ENCODE measurements around the gene CIDEB. TPM values are rescaled to one million over a fixed set of nuclear protein-coding genes. Genes with fewer than 3 reads are reported as not detected.

CIDEB gene
- total and polyA plus RNA-seq, 2 of the 13 experiments (the other 11 are each of a cell fraction or from before 2014, with no cell fraction given) = 35.8 to 110 TPM

DNA sequence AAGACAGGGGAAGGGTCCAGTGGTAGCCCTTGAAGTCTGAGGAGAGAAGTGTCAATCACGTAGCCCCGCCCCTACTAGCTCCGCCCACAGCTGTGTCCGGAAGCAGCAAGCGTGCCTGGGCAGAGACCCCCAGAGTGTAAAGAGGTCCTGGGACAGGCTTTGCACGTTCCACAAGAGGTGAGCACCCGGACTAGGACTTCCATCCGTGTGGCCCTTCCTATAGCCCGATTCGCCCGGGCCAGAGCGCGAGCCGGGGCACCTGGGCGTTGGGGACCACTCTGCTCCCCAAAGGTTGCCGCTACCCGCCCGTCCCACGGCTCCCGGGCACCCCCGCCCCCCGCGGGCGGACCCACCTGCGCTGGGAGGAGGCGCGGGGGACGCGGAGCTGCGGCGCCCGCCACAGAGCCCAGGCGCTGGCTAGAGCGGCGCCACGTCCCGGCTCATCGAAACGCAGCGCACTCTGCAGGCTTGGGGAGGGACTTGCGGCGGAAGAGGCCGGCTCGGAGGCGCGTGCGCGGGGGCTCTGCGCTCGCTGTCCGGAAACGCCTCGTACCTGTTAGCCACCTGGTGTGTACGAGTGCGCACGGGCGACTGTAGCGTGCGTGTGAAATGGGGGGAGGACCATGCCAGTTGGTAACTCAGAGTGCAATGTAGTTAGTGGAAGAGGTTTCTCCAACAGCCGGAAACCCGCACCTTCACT lies 36.5 kb downstream of the CIDEB start, which contains the start of gene RABGGTA (continued):
- TF ChIP-seq, protein P1, sequence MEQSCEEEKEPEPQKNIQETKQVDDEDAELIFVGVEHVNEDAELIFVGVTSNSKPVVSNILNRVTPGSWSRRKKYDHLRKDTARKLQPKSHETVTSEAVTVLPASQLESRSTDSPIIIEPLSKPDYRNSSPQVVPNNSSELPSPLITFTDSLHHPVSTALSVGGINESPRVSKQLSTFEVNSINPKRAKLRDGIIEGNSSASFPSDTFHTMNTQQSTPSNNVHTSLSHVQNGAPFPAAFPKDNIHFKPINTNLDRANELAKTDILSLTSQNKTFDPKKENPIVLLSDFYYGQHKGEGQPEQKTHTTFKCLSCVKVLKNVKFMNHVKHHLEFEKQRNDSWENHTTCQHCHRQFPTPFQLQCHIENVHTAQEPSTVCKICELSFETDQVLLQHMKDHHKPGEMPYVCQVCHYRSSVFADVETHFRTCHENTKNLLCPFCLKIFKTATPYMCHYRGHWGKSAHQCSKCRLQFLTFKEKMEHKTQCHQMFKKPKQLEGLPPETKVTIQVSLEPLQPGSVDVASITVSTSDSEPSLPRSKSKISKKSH (CRISPR knock-in tag; IDR thresholded peaks at IDR 0.05; ENCODE audit: borderline replicate concordance) = peak; percentile 99
- TF ChIP-seq EZH2 (conservative IDR thresholded peaks at IDR 0.05; ENCODE audit: low read depth, low read length) (no peak), RBM39 (IDR thresholded peaks at IDR 0.05; ENCODE audit: low read depth, low read length, poor library complexity, severe bottlenecking) (peak; percentile 100), CCDC6 (CRISPR knock-in tag; IDR thresholded peaks at IDR 0.05) (peak; percentile 100), IKZF4 (CRISPR knock-in tag; IDR thresholded peaks at IDR 0.05; ENCODE audit: borderline replicate concordance, low read depth, not compliant biosample characterization) (peak; percentile 91), GPN1 (CRISPR knock-in tag; IDR thresholded peaks at IDR 0.05; ENCODE audit: borderline replicate concordance) (peak; percentile 87; the same call in 1 of the 2 replicates), ZNF256 (CRISPR knock-in tag; conservative IDR thresholded peaks at IDR 0.05) (peak; percentile 99), ZBTB21 (CRISPR knock-in tag; IDR thresholded peaks at IDR 0.05) (peak; percentile 22; the same call in 1 of the 2 replicates), ATM (IDR thresholded peaks at IDR 0.05; ENCODE audit: borderline replicate concordance) (no peak), ZNF850 (CRISPR knock-in tag; conservative IDR thresholded peaks at IDR 0.05) (no peak), SIX1 (CRISPR knock-in tag; IDR thresholded peaks at IDR 0.05; ENCODE audit: borderline replicate concordance) (peak; percentile 52), ZNF33B (CRISPR knock-in tag; IDR thresholded peaks at IDR 0.05) (peak; percentile 24; the same call in 1 of the 2 replicates), RAD51 (IDR thresholded peaks at IDR 0.05; ENCODE audit: borderline replicate concordance) (no peak), ZNF670 (CRISPR knock-in tag; IDR thresholded peaks at IDR 0.05; ENCODE audit: borderline replicate concordance) (no peak; the same call in 1 of the 2 replicates), SRF (IDR thresholded peaks at IDR 0.05; ENCODE audit: low read depth, low read length) (peak; percentile 66), SMAD3 (CRISPR knock-in tag; IDR thresholded peaks at IDR 0.05) (no peak; the same call in none of the 2 replicates), GATA4 (IDR thresholded peaks at IDR 0.05; ENCODE audit: borderline replicate concordance, low read depth) (peak; percentile 76), ERF (CRISPR knock-in tag; IDR thresholded peaks at IDR 0.05) (peak; percentile 100), JDP2 (CRISPR knock-in tag; IDR thresholded peaks at IDR 0.05; ENCODE audit: borderline replicate concordance) (peak; percentile 75), ZNF652 (CRISPR knock-in tag; IDR thresholded peaks at IDR 0.05; ENCODE audit: borderline replicate concordance, low read depth) (no peak; the same call in none of the 2 replicates), ZNF75D (CRISPR knock-in tag; IDR thresholded peaks at IDR 0.05; ENCODE audit: borderline replicate concordance) (peak; percentile 87; the same call in 1 of the 2 replicates), ESRRA (CRISPR knock-in tag; IDR thresholded peaks at IDR 0.05; ENCODE audit: low read depth) (peak; percentile 95), ZNF431 (CRISPR knock-in tag; IDR thresholded peaks at IDR 0.05; ENCODE audit: borderline replicate concordance, low read depth) (peak; percentile 100), ZNF776 (CRISPR knock-in tag; IDR thresholded peaks at IDR 0.05) (peak; percentile 99), ZBTB42 (CRISPR knock-in tag; IDR thresholded peaks at IDR 0.05) (peak; percentile 88; the same call in 1 of the 2 replicates)
- TF ChIP-seq, protein P2, sequence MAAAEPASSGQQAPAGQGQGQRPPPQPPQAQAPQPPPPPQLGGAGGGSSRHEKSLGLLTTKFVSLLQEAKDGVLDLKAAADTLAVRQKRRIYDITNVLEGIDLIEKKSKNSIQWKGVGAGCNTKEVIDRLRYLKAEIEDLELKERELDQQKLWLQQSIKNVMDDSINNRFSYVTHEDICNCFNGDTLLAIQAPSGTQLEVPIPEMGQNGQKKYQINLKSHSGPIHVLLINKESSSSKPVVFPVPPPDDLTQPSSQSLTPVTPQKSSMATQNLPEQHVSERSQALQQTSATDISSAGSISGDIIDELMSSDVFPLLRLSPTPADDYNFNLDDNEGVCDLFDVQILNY (CRISPR knock-in tag; conservative IDR thresholded peaks at IDR 0.05) = peak; percentile 91
- TF ChIP-seq, protein P3, sequence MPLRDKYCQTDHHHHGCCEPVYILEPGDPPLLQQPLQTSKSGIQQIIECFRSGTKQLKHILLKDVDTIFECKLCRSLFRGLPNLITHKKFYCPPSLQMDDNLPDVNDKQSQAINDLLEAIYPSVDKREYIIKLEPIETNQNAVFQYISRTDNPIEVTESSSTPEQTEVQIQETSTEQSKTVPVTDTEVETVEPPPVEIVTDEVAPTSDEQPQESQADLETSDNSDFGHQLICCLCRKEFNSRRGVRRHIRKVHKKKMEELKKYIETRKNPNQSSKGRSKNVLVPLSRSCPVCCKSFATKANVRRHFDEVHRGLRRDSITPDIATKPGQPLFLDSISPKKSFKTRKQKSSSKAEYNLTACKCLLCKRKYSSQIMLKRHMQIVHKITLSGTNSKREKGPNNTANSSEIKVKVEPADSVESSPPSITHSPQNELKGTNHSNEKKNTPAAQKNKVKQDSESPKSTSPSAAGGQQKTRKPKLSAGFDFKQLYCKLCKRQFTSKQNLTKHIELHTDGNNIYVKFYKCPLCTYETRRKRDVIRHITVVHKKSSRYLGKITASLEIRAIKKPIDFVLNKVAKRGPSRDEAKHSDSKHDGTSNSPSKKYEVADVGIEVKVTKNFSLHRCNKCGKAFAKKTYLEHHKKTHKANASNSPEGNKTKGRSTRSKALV (CRISPR knock-in tag; IDR thresholded peaks at IDR 0.05) = peak; percentile 100

Measured in HepG2 (cell line).